ENCODE data around the gene SLC39A9. TPM values are rescaled to one million over a fixed set of nuclear protein-coding genes. Genes with fewer than 3 reads are reported as not detected.

The SLC39A9 gene
- total RNA-seq, 1 experiment from 2014 or later, result 80.2 TPM

DNA sequence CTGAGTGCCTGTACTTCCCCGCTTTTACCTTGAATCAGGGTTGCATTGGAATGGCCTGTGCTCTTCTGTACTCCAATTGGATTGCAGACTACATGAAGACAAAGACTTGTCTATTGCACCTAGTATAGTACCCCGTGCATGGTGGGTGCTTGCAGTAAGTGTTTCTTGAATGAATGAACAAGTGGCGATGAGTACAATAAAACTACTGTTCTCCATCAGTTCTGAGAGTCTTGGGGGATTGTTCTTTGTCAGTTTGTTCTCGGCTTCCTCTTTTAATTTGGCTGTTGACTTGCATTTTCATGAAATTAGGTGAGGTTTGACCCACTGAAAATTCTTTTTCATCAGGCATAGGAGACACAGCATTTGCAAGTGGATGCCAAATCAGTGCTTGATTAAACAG lies 34.5 kb upstream of the SLC39A9 start:
- Histone ChIP-seq H4K20me1 (ENCODE audit: insufficient read depth) (no peaks in the 10 kb centered on the region), H3K9me2 (ENCODE audit: insufficient read depth) (no peaks in the 10 kb centered on the region), H3K27me3 (ENCODE audit: insufficient read depth, low read length) (no peaks in the 10 kb centered on the region), H2AFZ (ENCODE audit: low read depth, low read length, poor library complexity, severe bottlenecking) (no peak overlapping the region), H3K4me1 (ENCODE audit: control insufficient read depth in 1 of 2, insufficient read depth in 2 of 2, low read length in 2 of 2) (no peaks in the 10 kb centered on the region), H3K27ac (ENCODE audit: low read depth, low read length) (no peak overlapping the region), H3K79me2 (ENCODE audit: insufficient read depth, low read length) (no peaks in the 10 kb centered on the region), H3K9me3 (ENCODE audit: control insufficient read depth in 1 of 2, insufficient read depth in 1 of 2, low read depth in 1 of 2, low read length in 2 of 2) (no peaks in the 10 kb centered on the region), H3K9ac (ENCODE audit: low read length) (no peak overlapping the region), H3K4me2 (ENCODE audit: low read length) (no peak overlapping the region), H3K36me3 (ENCODE audit: control insufficient read depth in 1 of 2, insufficient read depth in 2 of 2, low read length in 2 of 2) (no peaks in the 10 kb centered on the region), H3K4me3 (replicated peaks in 1 of 2; ENCODE audit: low read depth in 1 of 2, low read length in 2 of 2) (no peak overlapping the region)
- ChIA-PET RAD21 (ENCODE audit: low non-redundant PET in 1 of 2, low total read pairs in 2 of 2, uncharacterized antibody in 2 of 2, unreplicated experiment in 2 of 2) (no interaction called here), POLR2A (no interaction called here), CTCF (no interaction called here)
- ATAC-seq, result no peak
- no peak for TF ChIP-seq ELF1 (IDR thresholded peaks at IDR 0.05; ENCODE audit: borderline replicate concordance, low read depth)
- no TSS peak for BruUV-seq (replicated peaks)
- intact Hi-C loops (cut with micrococcal nuclease), result no loop called here
- DNase-seq (ENCODE audit: low read depth, low spot score), result no peak

DNA sequence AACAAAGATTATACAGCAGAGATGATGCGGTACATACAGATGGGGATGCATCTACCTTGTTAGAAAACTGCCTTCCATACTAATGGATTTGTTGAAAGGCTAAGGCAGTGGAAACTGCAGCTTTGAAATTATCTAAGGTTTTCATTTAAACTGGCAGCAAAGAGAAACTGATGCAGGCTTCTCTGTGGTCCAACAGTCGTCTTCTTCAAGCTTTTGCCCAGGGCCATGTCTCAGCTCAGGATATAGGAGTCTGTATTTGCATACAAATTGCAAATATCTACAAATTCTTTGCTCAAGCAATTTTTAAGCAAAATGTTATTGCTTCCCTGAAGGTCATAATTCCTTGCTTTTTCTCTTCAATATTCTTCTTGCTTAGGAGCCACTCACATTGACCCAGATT lies 34.1 kb upstream of the SLC39A9 start:
- Histone ChIP-seq H4K20me1 (ENCODE audit: insufficient read depth) (no peaks in the 10 kb centered on the region), H3K9me3 (ENCODE audit: control insufficient read depth in 1 of 2, insufficient read depth in 1 of 2, low read depth in 1 of 2, low read length in 2 of 2) (no peaks in the 10 kb centered on the region), H3K36me3 (ENCODE audit: control insufficient read depth in 1 of 2, insufficient read depth in 2 of 2, low read length in 2 of 2) (no peaks in the 10 kb centered on the region), H2AFZ (ENCODE audit: low read depth, low read length, poor library complexity, severe bottlenecking) (no peak overlapping the region), H3K4me3 (replicated peaks in 1 of 2; ENCODE audit: low read depth in 1 of 2, low read length in 2 of 2) (no peak overlapping the region), H3K79me2 (ENCODE audit: insufficient read depth, low read length) (no peaks in the 10 kb centered on the region), H3K9ac (ENCODE audit: low read length) (no peak overlapping the region), H3K4me1 (ENCODE audit: control insufficient read depth in 1 of 2, insufficient read depth in 2 of 2, low read length in 2 of 2) (no peaks in the 10 kb centered on the region), H3K27me3 (ENCODE audit: insufficient read depth, low read length) (no peaks in the 10 kb centered on the region), H3K4me2 (ENCODE audit: low read length) (no peak overlapping the region), H3K9me2 (ENCODE audit: insufficient read depth) (no peaks in the 10 kb centered on the region), H3K27ac (ENCODE audit: low read depth, low read length) (no peak overlapping the region)
- BruUV-seq (replicated peaks), result no TSS peak
- RAD21 ChIA-PET (ENCODE audit: low non-redundant PET in 1 of 2, low total read pairs in 2 of 2, uncharacterized antibody in 2 of 2, unreplicated experiment in 2 of 2), result no interaction called here
- POLR2A ChIA-PET, result no interaction called here
- CTCF ChIA-PET, result no interaction called here
- no peak for ATAC-seq
- TF ChIP-seq, protein P1, sequence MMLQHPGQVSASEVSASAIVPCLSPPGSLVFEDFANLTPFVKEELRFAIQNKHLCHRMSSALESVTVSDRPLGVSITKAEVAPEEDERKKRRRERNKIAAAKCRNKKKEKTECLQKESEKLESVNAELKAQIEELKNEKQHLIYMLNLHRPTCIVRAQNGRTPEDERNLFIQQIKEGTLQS (IDR thresholded peaks at IDR 0.05), result no peak
- TF ChIP-seq FOSL1 (IDR thresholded peaks at IDR 0.05; ENCODE audit: low read depth), result no peak
- no peak for TF ChIP-seq ZNF274 (IDR thresholded peaks at IDR 0.05; ENCODE audit: low read depth, low read length)
- TF ChIP-seq SRF (IDR thresholded peaks at IDR 0.05; ENCODE audit: low read depth), result no peak
- TF ChIP-seq ELF1 (IDR thresholded peaks at IDR 0.05; ENCODE audit: borderline replicate concordance, low read depth), result no peak
- TF ChIP-seq EZH2phosphoT487 (IDR thresholded peaks at IDR 0.05; ENCODE audit: borderline replicate concordance), result no peak
- no peak for TF ChIP-seq CBX3 (IDR thresholded peaks at IDR 0.05; ENCODE audit: low read depth)
- TF ChIP-seq, protein P2, sequence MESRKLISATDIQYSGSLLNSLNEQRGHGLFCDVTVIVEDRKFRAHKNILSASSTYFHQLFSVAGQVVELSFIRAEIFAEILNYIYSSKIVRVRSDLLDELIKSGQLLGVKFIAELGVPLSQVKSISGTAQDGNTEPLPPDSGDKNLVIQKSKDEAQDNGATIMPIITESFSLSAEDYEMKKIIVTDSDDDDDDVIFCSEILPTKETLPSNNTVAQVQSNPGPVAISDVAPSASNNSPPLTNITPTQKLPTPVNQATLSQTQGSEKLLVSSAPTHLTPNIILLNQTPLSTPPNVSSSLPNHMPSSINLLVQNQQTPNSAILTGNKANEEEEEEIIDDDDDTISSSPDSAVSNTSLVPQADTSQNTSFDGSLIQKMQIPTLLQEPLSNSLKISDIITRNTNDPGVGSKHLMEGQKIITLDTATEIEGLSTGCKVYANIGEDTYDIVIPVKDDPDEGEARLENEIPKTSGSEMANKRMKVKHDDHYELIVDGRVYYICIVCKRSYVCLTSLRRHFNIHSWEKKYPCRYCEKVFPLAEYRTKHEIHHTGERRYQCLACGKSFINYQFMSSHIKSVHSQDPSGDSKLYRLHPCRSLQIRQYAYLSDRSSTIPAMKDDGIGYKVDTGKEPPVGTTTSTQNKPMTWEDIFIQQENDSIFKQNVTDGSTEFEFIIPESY (IDR thresholded peaks at IDR 0.05; ENCODE audit: extremely low read depth, insufficient replicate concordance, low read length), result no peak
- DNase-seq (ENCODE audit: low read depth, low spot score), result no peak
- intact Hi-C loops (cut with micrococcal nuclease), result no loop called here
